GM12878 (cell line): ENCODE data around the gene PCAT6. TPM values are rescaled to one million over a fixed set of nuclear protein-coding genes. Genes with fewer than 3 reads are reported as not detected.

Source experiments
- BMI1 ChIP-seq: fragments of 450-650 bp; IDR thresholded peaks from 2 replicates; pipeline ENCODE4 v1.6.1; 2016; ENCODE audit warnings: mild to moderate bottlenecking, moderate library complexity, borderline replicate concordance
- CBFB ChIP-seq: IDR thresholded peaks from 2 replicates; pipeline ENCODE4 v1.6.1; 2016; ENCODE audit warnings: antibody characterized with exemption, low read depth
- CHD1 ChIP-seq: IDR thresholded peaks from 2 replicates; pipeline ENCODE4 v1.6.1; 2012; ENCODE audit warnings: low read depth, low read length, improper control_type of control experiment
- CREB1 ChIP-seq: IDR thresholded peaks from 2 replicates; pipeline ENCODE4 v1.6.1; 2012; ENCODE audit warnings: low read depth, mild to moderate bottlenecking, inconsistent platforms
- CREM ChIP-seq: IDR thresholded peaks from 2 replicates; pipeline ENCODE4 v1.6.1; 2014; ENCODE audit warnings: antibody characterized with exemption, low read depth
- ETV6 ChIP-seq, 2 experiments: fragments of 450-650 bp in 1 of 2; IDR thresholded peaks in 1 of 2; conservative IDR thresholded peaks in 1 of 2; 2 replicates each; pipeline ENCODE4 v1.6.1; 2014; ENCODE audit warnings: antibody characterized with exemption in 1 of 2, borderline replicate concordance in 1 of 2, low read depth in 1 of 2, mild to moderate bottlenecking in 1 of 2, moderate library complexity in 1 of 2
- FOS ChIP-seq: IDR thresholded peaks from 3 replicates; pipeline ENCODE4 v1.6.1; 2011; ENCODE audit warnings: borderline replicate concordance; ENCODE audit not compliant: insufficient read length; ENCODE audit errors: extremely low read depth
- GATAD2B ChIP-seq: fragments of 450-650 bp; conservative IDR thresholded peaks from 2 replicates; pipeline ENCODE4 v1.6.1; 2017; ENCODE audit warnings: low read depth, mild to moderate bottlenecking, moderate library complexity
- IKZF2 ChIP-seq, 2 experiments: fragments of 450-650 bp; IDR thresholded peaks; 2 replicates each; pipeline ENCODE4 v1.6.1; 2017; ENCODE audit warnings: mild to moderate bottlenecking in 2 of 2, moderate library complexity in 2 of 2
- IRF4 ChIP-seq: IDR thresholded peaks from 2 replicates; pipeline ENCODE4 v1.6.1; 2011; ENCODE audit warnings: low read depth, low read length
- JUNB ChIP-seq: IDR thresholded peaks from 2 replicates; pipeline ENCODE4 v1.6.1; 2016; ENCODE audit warnings: antibody characterized with exemption, mild to moderate bottlenecking
- KDM1A ChIP-seq: fragments of 200-600 bp; sonication (generic); IDR thresholded peaks from 2 replicates; pipeline ENCODE4 v1.6.1; 2016; ENCODE audit warnings: borderline replicate concordance
- MYC ChIP-seq: IDR thresholded peaks from 2 replicates; pipeline ENCODE4 v1.6.1; 2011; ENCODE audit warnings: mild to moderate bottlenecking, low read length, moderate library complexity, inconsistent platforms; ENCODE audit not compliant: insufficient read depth, insufficient replicate concordance, insufficient read length, severe bottlenecking
- NFYB ChIP-seq: IDR thresholded peaks from 2 replicates; pipeline ENCODE4 v1.6.1; 2011; ENCODE audit warnings: low read depth, mild to moderate bottlenecking, low read length, improper control_type of control experiment, moderate library complexity; ENCODE audit not compliant: insufficient read depth
- PAX8 ChIP-seq: fragments of 450-650 bp; IDR thresholded peaks from 2 replicates; pipeline ENCODE4 v1.6.1; 2017; ENCODE audit warnings: mild to moderate bottlenecking, moderate library complexity
- RAD51 ChIP-seq: fragments of 450-650 bp; IDR thresholded peaks from 2 replicates; pipeline ENCODE4 v1.6.1; 2016; ENCODE audit warnings: moderate library complexity, mild to moderate bottlenecking, inconsistent platforms
- SMAD1 ChIP-seq: fragments of 450-650 bp; IDR thresholded peaks from 2 replicates; pipeline ENCODE4 v1.6.1; 2018; ENCODE audit warnings: mild to moderate bottlenecking, low read depth; ENCODE audit not compliant: partially characterized antibody
- SUPT20H ChIP-seq: IDR thresholded peaks from 2 replicates; pipeline ENCODE4 v1.6.1; 2011; ENCODE audit warnings: low read depth, mild to moderate bottlenecking, low read length, moderate library complexity, borderline replicate concordance; ENCODE audit not compliant: control insufficient read depth
- SUZ12 ChIP-seq: fragments of 200-600 bp; sonication (generic); IDR thresholded peaks from one replicate; pipeline ENCODE4 v1.6.1; 2018; ENCODE audit warnings: antibody characterized with exemption, mild to moderate bottlenecking; ENCODE audit not compliant: unreplicated experiment
- TBL1XR1 ChIP-seq: IDR thresholded peaks from 2 replicates; pipeline ENCODE4 v1.6.1; 2012; ENCODE audit warnings: low read depth, low read length, improper control_type of control experiment
- polyA plus RNA-seq, 11 experiments: library from polyadenylated mRNA; depleted of rRNA in 4 of 11; unstranded in 6 of 11; stranded (reverse) in 5 of 11; fragments of >200 nt; fragmentation: Nextera tagmentation in 4 of 11; fragmentation: Illumina TruSeq in 1 of 11; extraction: Ambion mirVana in 4 of 11; extraction: Trizol in 1 of 11; gene quantifications; 1 replicate in 1 of 11; 2 replicates in 10 of 11; pipeline versions ENCODE4 v1.2.1 to v1.2.3, GENCODE V29; 2011 to 2016; ENCODE audit warnings: inconsistent platforms in 2 of 11, missing spikeins in 2 of 11, low read depth in 1 of 11
- total RNA-seq, 4 experiments: library from RNA; depleted of rRNA in 3 of 4; stranded (reverse); fragments of >200 nt in 3 of 4; fragmentation: Illumina TruSeq in 1 of 4; extraction: Trizol in 1 of 4; gene quantifications; 2 replicates each; pipeline versions ENCODE4 v1.2.1 to v1.2.3, GENCODE V29; 2013 to 2021
- TF ChIP-seq, protein P1 (sequence below): fragments of 450-650 bp; IDR thresholded peaks from 2 replicates; pipeline ENCODE4 v1.6.1; 2014; ENCODE audit warnings: mild to moderate bottlenecking
- TF ChIP-seq, protein P2 (sequence below): IDR thresholded peaks from 2 replicates; pipeline ENCODE4 v1.6.1; 2011; ENCODE audit warnings: borderline replicate concordance, low read depth, mild to moderate bottlenecking, moderate library complexity, low read length; ENCODE audit not compliant: insufficient read depth, poor library complexity, severe bottlenecking
- TF ChIP-seq, protein P3 (sequence below): fragments of 450-650 bp; IDR thresholded peaks from 2 replicates; pipeline ENCODE4 v1.6.1; 2017; ENCODE audit warnings: mild to moderate bottlenecking, moderate library complexity

Gene PCAT6
- total and polyA plus RNA-seq, 10 of the 15 experiments (the other 5 are each of a cell fraction or from before 2014, with no cell fraction given): 0.16 to 0.83 (median 0.48) TPM; not detected in 4

DNA sequence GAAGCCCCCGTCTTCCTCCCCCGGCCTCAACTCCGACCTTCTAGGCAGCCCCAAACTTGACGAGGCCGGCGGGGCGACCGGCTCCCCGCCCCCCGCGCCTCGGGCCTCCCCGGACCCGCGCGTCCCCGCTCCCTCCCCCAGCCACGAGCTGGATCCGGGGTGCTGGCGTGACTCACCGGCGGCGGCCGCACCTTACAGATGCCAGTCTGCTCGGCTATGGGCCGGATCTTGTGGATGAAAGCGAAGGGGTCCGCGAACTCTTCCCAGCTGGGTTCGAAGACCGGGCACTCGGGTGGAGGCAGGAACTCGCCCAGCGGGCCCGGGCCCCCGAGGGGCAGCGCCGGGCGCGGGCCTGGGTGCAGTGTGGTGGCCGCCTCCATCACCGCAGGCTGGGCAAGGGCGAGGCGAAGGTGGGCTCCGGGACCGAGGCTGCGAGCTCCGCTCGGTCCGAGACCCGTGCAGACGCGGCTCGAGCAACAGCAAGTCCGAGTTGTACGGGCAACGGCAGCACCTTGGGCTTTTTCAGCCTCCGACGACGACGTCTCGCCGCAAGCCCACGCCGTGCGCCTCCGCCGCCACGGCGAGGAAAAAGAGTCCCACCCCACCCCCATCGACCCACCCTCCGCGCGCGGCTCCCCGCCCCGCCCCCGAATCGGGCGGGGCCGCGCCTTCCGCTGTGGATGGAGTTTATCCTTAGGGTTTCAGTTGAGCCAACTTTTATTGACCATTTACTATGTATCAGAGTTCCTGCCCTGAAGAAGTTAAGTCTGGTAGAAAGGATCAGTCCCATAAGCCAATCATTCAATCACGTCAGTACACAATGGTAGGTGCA lies 2.6 kb upstream of the PCAT6 start, which contains the start of gene KDM5B (continued):
- TF ChIP-seq MYC (no peak), IRF4 (peak; percentile 36; the same call in 1 of the 2 replicates), TBL1XR1 (no peak), SUZ12 (no peak), CREB1 (peak; percentile 83), NFYB (no peak), CBFB (no peak), RAD51 (no peak), CREM (peak; percentile 38; the same call in 1 of the 2 replicates), GATAD2B (peak; percentile 78), BMI1 (no peak), PAX8 (no peak), IKZF2 (IDR thresholded peaks at IDR 0.05) (no peak), SMAD1 (no peak), SUPT20H (no peak), ETV6 (conservative IDR thresholded peaks at IDR 0.05 in 1 of 2, IDR thresholded peaks at IDR 0.05 in 1 of 2; ENCODE audit: borderline replicate concordance in 1 of 2, low read depth in 1 of 2) (no peak), JUNB (no peak), KDM1A (no peak), FOS (no peak), CHD1 (no peak)
- TF ChIP-seq, protein P1, sequence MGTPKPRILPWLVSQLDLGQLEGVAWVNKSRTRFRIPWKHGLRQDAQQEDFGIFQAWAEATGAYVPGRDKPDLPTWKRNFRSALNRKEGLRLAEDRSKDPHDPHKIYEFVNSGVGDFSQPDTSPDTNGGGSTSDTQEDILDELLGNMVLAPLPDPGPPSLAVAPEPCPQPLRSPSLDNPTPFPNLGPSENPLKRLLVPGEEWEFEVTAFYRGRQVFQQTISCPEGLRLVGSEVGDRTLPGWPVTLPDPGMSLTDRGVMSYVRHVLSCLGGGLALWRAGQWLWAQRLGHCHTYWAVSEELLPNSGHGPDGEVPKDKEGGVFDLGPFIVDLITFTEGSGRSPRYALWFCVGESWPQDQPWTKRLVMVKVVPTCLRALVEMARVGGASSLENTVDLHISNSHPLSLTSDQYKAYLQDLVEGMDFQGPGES: no peak
- TF ChIP-seq, protein P2, sequence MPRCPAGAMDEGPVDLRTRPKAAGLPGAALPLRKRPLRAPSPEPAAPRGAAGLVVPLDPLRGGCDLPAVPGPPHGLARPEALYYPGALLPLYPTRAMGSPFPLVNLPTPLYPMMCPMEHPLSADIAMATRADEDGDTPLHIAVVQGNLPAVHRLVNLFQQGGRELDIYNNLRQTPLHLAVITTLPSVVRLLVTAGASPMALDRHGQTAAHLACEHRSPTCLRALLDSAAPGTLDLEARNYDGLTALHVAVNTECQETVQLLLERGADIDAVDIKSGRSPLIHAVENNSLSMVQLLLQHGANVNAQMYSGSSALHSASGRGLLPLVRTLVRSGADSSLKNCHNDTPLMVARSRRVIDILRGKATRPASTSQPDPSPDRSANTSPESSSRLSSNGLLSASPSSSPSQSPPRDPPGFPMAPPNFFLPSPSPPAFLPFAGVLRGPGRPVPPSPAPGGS: no peak
- TF ChIP-seq, protein P3, sequence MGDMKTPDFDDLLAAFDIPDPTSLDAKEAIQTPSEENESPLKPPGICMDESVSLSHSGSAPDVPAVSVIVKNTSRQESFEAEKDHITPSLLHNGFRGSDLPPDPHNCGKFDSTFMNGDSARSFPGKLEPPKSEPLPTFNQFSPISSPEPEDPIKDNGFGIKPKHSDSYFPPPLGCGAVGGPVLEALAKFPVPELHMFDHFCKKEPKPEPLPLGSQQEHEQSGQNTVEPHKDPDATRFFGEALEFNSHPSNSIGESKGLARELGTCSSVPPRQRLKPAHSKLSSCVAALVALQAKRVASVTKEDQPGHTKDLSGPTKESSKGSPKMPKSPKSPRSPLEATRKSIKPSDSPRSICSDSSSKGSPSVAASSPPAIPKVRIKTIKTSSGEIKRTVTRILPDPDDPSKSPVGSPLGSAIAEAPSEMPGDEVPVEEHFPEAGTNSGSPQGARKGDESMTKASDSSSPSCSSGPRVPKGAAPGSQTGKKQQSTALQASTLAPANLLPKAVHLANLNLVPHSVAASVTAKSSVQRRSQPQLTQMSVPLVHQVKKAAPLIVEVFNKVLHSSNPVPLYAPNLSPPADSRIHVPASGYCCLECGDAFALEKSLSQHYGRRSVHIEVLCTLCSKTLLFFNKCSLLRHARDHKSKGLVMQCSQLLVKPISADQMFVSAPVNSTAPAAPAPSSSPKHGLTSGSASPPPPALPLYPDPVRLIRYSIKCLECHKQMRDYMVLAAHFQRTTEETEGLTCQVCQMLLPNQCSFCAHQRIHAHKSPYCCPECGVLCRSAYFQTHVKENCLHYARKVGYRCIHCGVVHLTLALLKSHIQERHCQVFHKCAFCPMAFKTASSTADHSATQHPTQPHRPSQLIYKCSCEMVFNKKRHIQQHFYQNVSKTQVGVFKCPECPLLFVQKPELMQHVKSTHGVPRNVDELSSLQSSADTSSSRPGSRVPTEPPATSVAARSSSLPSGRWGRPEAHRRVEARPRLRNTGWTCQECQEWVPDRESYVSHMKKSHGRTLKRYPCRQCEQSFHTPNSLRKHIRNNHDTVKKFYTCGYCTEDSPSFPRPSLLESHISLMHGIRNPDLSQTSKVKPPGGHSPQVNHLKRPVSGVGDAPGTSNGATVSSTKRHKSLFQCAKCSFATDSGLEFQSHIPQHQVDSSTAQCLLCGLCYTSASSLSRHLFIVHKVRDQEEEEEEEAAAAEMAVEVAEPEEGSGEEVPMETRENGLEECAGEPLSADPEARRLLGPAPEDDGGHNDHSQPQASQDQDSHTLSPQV: no peak
